ENCODE data around the gene FBXO42.

Gene FBXO42

GRCh38 chr1:16372535-16373285 lies 20.4 kb upstream of the FBXO42 start:
- H3K4me3 ChIP-seq (ENCODE audit: low read depth, low read length) = no peak overlapping the region
- no peak for TF ChIP-seq CTCF (IDR thresholded peaks at IDR 0.05; ENCODE audit: low read depth, low read length, missing control alignments)
- in situ Hi-C loops (cut with HindIII; ENCODE audit: low sequenced_read_pairs) = no loop called here
- DNase-seq (ENCODE audit: low read depth) = no peak

- TF ChIP-seq CTCF (IDR thresholded peaks at IDR 0.05; ENCODE audit: low read depth, low read length, missing control alignments) = no peak
- in situ Hi-C loops (cut with HindIII; ENCODE audit: low sequenced_read_pairs) = no loop called here
- no peak for DNase-seq (ENCODE audit: low read depth)
- H3K4me3 ChIP-seq (ENCODE audit: low read depth, low read length) = no peak overlapping the region
Measured at GRCh38 chr1:16371725-16372124, 19.4 kb upstream of the FBXO42 start.

- in situ Hi-C loops (cut with HindIII; ENCODE audit: low sequenced_read_pairs) = loop anchor here (10.0 kb wide), 1 partner anchor 65 kb away; the partner anchor contains the start of gene SPATA21
- no peak for TF ChIP-seq CTCF (IDR thresholded peaks at IDR 0.05; ENCODE audit: low read depth, low read length, missing control alignments)
- H3K4me3 ChIP-seq (ENCODE audit: low read depth, low read length) = no peak overlapping the region
- DNase-seq (ENCODE audit: low read depth) = no peak
Measured at GRCh38 chr1:16369821-16370220, 17.5 kb upstream of the FBXO42 start.

- peak overlapping the region; percentile 91 for H3K4me3 ChIP-seq (ENCODE audit: low read depth, low read length)
- DNase-seq (ENCODE audit: low read depth) = no peak
- in situ Hi-C loops (cut with HindIII; ENCODE audit: low sequenced_read_pairs) = loop anchor here (10.0 kb wide), 1 partner anchor 67 kb away; the partner anchor contains the start of gene SPATA21
- TF ChIP-seq CTCF (IDR thresholded peaks at IDR 0.05; ENCODE audit: low read depth, low read length, missing control alignments) = no peak
Measured at GRCh38 chr1:16367968-16368890, 15.9 kb upstream of the FBXO42 start.

GRCh38 chr1:16367258-16367967 lies 15.1 kb upstream of the FBXO42 start:
- no peak for TF ChIP-seq CTCF (IDR thresholded peaks at IDR 0.05; ENCODE audit: low read depth, low read length, missing control alignments)
- H3K4me3 ChIP-seq (ENCODE audit: low read depth, low read length) = peak overlapping the region; percentile 91
- in situ Hi-C loops (cut with HindIII; ENCODE audit: low sequenced_read_pairs) = loop anchor here (10.0 kb wide), 1 partner anchor 67 kb away; the partner anchor contains the start of gene SPATA21
- DNase-seq (ENCODE audit: low read depth) = peak; percentile 74
